Dendritic cell treated with granulocyte-macrophage colony-stimulating factor and Interleukin-4, amounts not matched to agents 40 ng/mL and 50 ng/mL, for 4 days (primary cell): ENCODE measurements around the gene NDUFB6.
"Not testable (repeated sequence)": the region's sequence is repeated elsewhere in the genome, so short reads cannot be mapped to it uniquely, and the experiment has no call there.

Experiments used
- H3K27ac Mint-ChIP-seq: one replicate; pipeline ENCODE4 v1.8.0; 2022; ENCODE audit warnings: mild to moderate bottlenecking, mixed read lengths
- H3K27me3 Mint-ChIP-seq: one replicate; pipeline ENCODE4 v1.8.0; 2022; ENCODE audit warnings: mild to moderate bottlenecking, mixed read lengths
- H3K36me3 Mint-ChIP-seq: one replicate; pipeline ENCODE4 v1.8.0; 2022; ENCODE audit warnings: low read depth, mixed read lengths
- H3K4me1 Mint-ChIP-seq: one replicate; pipeline ENCODE4 v1.8.0; 2022; ENCODE audit warnings: low read depth, mixed read lengths
- H3K4me3 Mint-ChIP-seq: one replicate; pipeline ENCODE4 v1.8.0; 2022; ENCODE audit warnings: mild to moderate bottlenecking, moderate library complexity, mixed read lengths
- H3K9me3 Mint-ChIP-seq: one replicate; pipeline ENCODE4 v1.8.0; 2022; ENCODE audit warnings: mixed read lengths
- intact Hi-C: fragments of 100-400 bp; cut with micrococcal nuclease; formaldehyde crosslinking; loops from one replicate; pipeline ENCODE4 v1.15.0; 2022

Gene NDUFB6

DNA sequence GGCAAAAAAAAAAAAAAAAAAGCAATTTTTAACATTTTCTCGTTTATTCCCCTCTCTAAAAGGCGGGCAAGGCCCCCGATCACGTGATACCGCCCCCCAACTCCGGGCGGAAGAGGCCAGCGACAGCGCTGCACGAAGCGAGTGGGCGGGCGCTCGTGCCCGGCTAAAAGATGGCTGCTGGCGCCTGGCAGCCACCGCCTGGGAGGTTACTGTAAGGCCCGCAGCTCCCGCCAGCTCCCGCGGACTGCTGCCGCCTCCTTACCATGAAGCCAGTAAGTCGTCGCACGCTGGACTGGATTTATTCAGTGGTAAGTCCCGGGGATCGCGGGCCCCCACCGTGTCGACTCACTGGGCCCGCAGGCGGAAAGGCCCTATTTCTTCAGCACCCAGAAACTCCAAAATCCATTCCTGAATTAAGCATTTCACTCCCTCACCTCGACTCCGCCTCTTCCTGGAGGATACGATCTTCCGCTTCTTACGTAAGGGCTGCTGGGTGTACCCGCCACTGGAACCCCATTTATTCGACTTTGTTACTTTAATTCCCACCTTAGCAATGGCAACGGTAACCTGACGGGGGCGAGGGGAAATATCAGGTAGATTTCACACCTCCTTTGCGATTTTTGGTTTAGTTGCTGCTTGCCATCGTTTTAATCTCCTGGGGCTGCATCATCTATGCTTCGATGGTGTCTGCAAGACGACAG, 20.6 kb downstream of the NDUFB6 start, which contains the start of the genes SMIM27 and TOPORS:
Gene SMIM27, plus strand, starts transcription at position 156 of the 701 bp plus-strand sequence. Its CDS starts 108 bp downstream, at position 264.
Gene TOPORS, minus strand, starts transcription at position 415 of the 701 bp plus-strand sequence. Its CDS starts 150 bp downstream, at position 265.
- Mint-ChIP-seq H3K4me3 (peak within 1 kb of the TSS; percentile 83), H3K4me1 (peaks cover 42% of the 10 kb centered on the region), H3K36me3 (peaks cover 54% of the 10 kb centered on the region), H3K9me3 (no peaks in the 10 kb centered on the region), H3K27ac (peak within 1 kb of the TSS; percentile 94), H3K27me3 (no peaks in the 10 kb centered on the region)
- intact Hi-C loops: loop anchor here (1.0 kb wide), 2 partner anchors 20 to 168 kb away; partner anchors contain the start of gene ACO1

DNA sequence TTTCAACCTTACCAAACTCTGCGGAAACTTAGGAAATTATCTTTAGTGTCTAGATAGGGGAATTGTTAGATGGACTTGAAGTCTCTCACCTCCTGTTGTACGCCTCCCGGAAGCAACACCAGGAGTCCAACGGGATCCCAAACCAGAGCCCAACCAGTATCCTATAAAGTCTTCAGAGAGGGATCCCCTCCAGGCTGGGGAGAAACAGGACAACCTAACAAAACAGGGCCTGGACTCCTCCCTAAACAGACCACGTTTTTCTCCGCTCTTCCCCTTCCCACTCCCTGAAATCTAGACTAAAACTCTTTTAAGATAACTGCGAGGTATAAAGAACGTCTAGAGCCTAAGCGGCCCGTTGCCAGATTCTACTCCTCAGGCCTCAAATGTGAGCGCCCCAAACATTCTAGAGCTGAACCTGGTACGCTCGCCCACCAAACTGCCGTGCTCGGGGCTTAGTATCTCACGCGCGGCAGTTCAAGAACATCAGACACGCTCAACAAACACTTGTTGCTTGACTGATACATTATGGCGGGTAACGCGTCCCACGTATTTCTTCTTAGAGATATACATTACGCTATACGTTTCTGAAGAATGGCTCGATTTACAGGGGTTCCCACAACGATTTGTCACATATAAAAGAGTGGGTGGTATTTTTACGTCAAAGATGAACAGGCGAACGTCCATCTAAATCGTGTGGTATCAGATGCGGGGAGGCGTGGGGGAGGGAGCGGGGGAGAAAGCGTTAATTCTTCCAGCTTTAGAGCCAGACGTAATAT, 21.5 kb downstream of the NDUFB6 start:
- Mint-ChIP-seq H3K9me3 (no peaks in the 10 kb centered on the region), H3K4me1 (peaks cover 38% of the 10 kb centered on the region), H3K4me3 (peak overlapping the region; percentile 83)

DNA sequence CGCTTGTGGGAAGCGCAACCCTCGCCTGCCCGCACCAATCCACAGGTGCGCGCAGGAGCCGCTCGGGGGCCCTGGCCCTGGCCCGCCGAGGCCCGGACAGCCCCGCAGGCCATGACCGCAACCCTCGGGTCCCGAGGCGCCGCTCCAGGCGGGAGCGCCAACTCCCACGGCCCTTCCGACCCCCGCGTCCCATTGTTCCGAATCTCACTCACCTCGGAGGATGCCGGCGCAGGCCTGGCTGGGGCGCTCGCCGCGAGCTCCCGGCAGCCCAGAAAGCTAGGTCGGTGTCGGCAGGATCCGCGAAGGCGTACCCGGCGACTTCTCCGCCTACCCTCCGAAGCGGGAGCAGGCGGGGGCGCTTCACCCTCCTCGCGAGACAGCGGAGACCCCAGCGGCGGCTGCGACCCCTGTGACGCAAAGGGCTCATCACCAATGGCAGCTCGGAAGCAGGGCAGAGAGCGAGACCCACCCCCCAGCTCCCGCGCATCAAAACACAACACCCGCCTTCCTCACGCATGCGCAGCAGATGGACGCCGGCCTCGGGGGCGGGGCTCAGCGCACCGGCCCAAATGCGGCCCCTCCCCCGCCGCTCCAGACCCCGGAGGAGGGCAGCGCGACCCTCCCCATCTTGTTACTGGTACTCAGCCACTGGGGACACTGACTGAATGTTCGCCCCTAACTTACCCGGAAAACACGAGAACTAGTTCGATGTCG, 22.2 kb downstream of the NDUFB6 start:
- intact Hi-C loops: loop anchor here (1.0 kb wide), 1 partner anchor 24 kb away; the partner anchor contains the start of gene RIGI
- H3K27ac Mint-ChIP-seq: peak overlapping the region; percentile 94
- H3K4me3 Mint-ChIP-seq: peak overlapping the region; percentile 83
- H3K27me3 Mint-ChIP-seq: no peaks in the 10 kb centered on the region
- H3K36me3 Mint-ChIP-seq: peaks cover 61% of the 10 kb centered on the region
- peaks cover 31% of the 10 kb centered on the region for H3K4me1 Mint-ChIP-seq
- H3K9me3 Mint-ChIP-seq: no peaks in the 10 kb centered on the region

More for the DNA sequence above, 21.5 kb downstream of the NDUFB6 start:
- intact Hi-C loops: loop anchor here (1.0 kb wide), 2 partner anchors 21 to 167 kb away; partner anchors contain the start of gene ACO1
- H3K36me3 Mint-ChIP-seq: peaks cover 61% of the 10 kb centered on the region
- H3K27me3 Mint-ChIP-seq: no peaks in the 10 kb centered on the region
- peak overlapping the region; percentile 94 for H3K27ac Mint-ChIP-seq

DNA sequence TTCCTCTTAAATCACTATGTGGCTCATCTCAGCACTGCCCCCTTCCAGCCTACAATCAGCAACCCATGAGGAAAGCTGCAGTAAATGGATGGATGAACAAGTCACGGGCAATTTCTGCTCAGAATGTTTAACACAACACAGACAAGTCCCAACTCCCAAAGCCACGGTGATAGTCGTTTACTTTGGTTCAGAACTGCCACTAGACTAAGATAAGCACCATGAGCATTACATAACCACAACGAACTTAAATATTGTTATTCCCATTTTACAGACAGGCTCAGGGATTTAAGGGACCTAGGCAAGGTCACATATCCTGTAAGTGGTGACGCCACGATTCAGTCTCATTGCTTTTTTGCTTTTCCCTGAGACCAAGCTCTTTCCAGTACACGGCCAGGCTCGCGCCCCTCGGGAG, 22.8 kb downstream of the NDUFB6 start:
- H3K9me3 Mint-ChIP-seq: no peaks in the 10 kb centered on the region
- H3K4me1 Mint-ChIP-seq: peaks cover 30% of the 10 kb centered on the region
- no peaks in the 10 kb centered on the region for H3K27me3 Mint-ChIP-seq
- peak overlapping the region; percentile 94 for H3K27ac Mint-ChIP-seq
- H3K4me3 Mint-ChIP-seq: peak overlapping the region; percentile 83
- H3K36me3 Mint-ChIP-seq: peaks cover 61% of the 10 kb centered on the region
- intact Hi-C loops: loop anchor here (1.0 kb wide), 1 partner anchor 24 kb away; the partner anchor contains the start of gene RIGI

DNA sequence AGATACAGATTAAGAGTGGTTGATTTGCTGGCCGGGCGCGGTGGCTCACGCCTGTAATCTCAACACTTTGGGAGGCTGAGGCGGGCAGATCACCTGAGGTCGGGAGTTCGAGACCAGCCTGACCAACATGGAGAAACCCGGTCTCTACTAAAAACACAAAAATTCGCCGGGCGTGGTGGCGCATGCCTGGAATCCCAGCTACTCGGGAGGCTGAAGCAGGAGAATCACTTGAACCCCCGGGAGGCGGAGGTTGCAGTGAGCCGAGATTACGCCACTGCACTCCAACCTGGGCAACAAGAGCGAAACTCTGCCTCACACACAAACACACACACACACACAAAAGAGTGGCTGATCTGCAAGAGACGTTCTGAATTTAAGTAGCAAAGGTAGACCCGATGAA, 24.7 kb downstream of the NDUFB6 start:
- H3K27ac Mint-ChIP-seq, H3K27me3 Mint-ChIP-seq, H3K4me3 Mint-ChIP-seq, H3K9me3 Mint-ChIP-seq, intact Hi-C loops: not testable (repeated sequence)
- H3K36me3 Mint-ChIP-seq: peaks cover 70% of the 10 kb centered on the region
- H3K4me1 Mint-ChIP-seq: peaks cover 30% of the 10 kb centered on the region

DNA sequence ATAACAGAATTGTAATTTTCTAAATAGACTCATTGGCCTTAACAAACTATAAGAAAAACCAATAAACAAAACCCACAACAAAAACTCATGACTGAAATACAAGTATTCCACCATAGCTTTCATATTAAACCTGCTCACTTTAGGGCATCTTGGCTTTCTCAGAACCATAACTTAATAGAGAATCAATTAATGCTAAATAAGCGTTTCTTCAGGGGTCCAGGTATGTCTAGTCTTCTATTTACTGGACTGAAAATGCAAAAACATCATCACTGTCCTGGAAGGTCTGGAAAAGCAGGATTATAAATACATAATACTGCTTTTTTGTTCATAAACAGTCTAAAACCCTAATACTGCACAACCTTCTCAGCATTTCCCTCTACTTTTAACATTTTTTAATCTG, 27.1 kb downstream of the NDUFB6 start:
- no peak overlapping the region for H3K4me3 Mint-ChIP-seq
- H3K27me3 Mint-ChIP-seq: no peaks in the 10 kb centered on the region
- H3K36me3 Mint-ChIP-seq: peaks cover 69% of the 10 kb centered on the region
- no peak overlapping the region for H3K27ac Mint-ChIP-seq
- H3K9me3 Mint-ChIP-seq: no peaks in the 10 kb centered on the region
- H3K4me1 Mint-ChIP-seq: peaks cover 25% of the 10 kb centered on the region
- intact Hi-C loops: no loop called here

DNA sequence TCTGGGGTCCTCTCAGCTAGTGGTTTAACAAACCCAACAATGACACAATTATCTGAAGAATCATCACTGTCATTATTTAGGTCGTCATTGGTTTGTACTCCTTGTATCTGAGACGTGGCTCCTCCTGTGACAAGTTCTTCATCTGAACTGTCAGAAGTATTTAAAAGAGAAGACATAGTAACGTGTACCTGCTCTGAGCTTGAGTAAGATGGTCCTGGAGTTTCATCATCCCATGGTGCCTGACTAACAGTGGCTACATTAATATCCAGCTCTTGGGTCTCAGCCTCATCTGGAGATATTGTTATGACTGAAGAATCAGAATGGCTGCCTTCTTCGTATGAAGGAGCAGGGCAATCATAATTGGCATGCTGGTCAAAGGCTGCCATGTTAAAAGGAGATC, 29.9 kb downstream of the NDUFB6 start:
- Mint-ChIP-seq H3K27ac (no peak overlapping the region), H3K9me3 (no peaks in the 10 kb centered on the region)
- intact Hi-C loops: no loop called here

DNA sequence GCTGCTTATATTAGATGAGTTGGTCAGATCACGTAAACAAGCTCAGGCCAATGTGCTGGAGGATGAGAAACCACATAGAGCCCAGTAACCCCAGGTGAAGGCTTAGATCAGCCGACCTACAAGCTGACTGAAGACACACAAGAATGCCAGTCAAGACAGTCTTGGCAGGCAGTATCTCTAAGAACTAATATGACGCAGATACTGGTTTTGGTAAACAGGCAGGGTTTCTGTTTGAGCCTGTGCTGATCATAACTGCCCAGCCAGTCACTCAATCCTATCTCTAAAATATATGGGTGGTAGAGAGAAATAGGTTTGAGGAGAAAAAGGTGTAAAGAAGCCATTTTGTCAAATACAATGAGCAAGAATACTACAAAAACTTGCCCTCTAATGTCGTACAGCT, 39.1 kb downstream of the NDUFB6 start:
- H3K9me3 Mint-ChIP-seq: no peaks in the 10 kb centered on the region
- H3K4me3 Mint-ChIP-seq: no peak overlapping the region
- H3K27me3 Mint-ChIP-seq: no peaks in the 10 kb centered on the region
- peaks cover 35% of the 10 kb centered on the region for H3K36me3 Mint-ChIP-seq
- H3K4me1 Mint-ChIP-seq: no peaks in the 10 kb centered on the region
- intact Hi-C loops: no loop called here
- H3K27ac Mint-ChIP-seq: no peak overlapping the region

More for the DNA sequence above, 29.9 kb downstream of the NDUFB6 start:
- Mint-ChIP-seq H3K27me3 (no peaks in the 10 kb centered on the region), H3K4me1 (no peaks in the 10 kb centered on the region), H3K36me3 (peaks cover 55% of the 10 kb centered on the region), H3K4me3 (no peak overlapping the region)

DNA sequence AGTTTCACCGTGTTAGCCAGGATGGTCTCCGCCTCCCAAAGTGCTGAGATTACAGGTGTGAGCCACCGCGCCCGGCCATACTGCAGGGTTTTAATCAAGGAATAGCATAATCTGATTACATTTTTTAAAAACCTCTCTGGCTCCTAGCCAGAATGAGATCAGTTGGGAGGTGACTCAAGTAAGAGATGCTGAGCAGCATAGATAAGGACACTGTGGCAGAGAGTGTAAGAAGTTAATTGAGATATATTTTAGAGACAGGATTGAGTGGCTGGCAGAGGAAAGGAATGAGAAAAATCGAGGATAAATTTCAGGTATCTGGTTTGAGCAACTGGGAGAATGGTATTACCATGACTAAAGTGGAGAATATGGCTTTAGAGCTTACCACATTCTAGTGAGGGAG, 39.6 kb downstream of the NDUFB6 start:
- Mint-ChIP-seq H3K36me3 (peaks cover 37% of the 10 kb centered on the region), H3K27ac (no peak overlapping the region), H3K4me1 (no peaks in the 10 kb centered on the region), H3K4me3 (no peak overlapping the region), H3K9me3 (no peaks in the 10 kb centered on the region), H3K27me3 (no peaks in the 10 kb centered on the region)
- intact Hi-C loops: no loop called here

DNA sequence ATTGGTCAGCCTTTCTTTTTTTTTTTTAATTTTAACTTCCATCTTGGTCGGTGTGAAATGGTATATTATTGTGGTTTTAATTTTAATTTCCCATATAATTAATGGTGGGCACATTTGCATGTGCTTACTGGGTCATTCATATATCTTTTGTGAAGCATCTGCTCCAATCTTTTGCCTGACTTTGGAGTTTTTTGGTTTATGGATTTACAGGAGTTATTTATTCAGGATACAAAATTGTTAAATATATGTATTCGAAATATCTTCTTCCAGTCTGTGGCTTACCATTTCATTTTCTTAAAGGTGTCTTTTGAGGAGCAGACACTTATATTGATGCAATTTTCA, 46.3 kb downstream of the NDUFB6 start:
- H3K27me3 Mint-ChIP-seq: no peaks in the 10 kb centered on the region
- peaks cover 25% of the 10 kb centered on the region for H3K36me3 Mint-ChIP-seq
- peaks cover 25% of the 10 kb centered on the region for H3K4me1 Mint-ChIP-seq
- H3K9me3 Mint-ChIP-seq: no peaks in the 10 kb centered on the region
- H3K27ac Mint-ChIP-seq: peak overlapping the region; percentile 90
- peak overlapping the region; percentile 78 for H3K4me3 Mint-ChIP-seq
- intact Hi-C loops: loop anchor here (1.0 to 5.0 kb wide), 3 partner anchors 24 to 142 kb away; partner anchors contain the start of genes ACO1 and NDUFB6

DNA sequence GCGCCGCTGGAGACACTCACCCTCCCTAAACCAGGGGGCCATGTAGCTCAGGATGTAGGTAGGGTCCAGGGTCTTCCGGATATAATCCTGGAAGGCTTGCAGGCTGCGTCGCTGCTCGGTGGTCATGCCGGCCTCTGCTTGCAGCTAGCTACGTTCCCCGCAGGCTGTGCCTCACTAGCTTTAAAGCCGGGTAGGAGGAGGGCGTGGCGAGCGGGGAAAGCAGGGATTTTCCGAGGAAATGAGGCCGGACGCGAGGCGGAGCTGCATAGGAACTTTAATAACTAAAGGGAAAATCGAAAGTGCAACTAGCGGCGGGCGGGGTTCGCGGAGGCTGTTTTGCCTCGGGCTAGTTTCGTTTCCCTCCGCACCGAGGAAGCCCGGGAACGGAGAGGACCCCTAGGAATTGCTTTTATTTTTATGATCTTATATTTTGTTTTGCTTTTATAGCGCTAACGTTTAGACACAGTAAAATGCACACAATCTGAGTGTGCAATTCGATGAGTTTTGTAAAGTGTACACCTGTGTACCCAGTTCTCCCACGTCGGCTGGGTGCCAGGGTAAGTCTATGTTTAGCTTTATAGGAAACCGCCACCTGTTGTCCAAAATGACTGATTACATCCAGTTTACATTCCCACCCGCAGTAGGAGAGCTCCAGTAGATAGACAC, 46.8 kb downstream of the NDUFB6 start, which contains the start of gene RIGI:
Gene RIGI, minus strand, starts transcription at position 156 of the 666 bp plus-strand sequence. Its CDS starts 30 bp downstream, at position 126.
- H3K4me3 Mint-ChIP-seq: peak within 1 kb of the TSS; percentile 78
- no peaks in the 10 kb centered on the region for H3K27me3 Mint-ChIP-seq
- H3K27ac Mint-ChIP-seq: peak within 1 kb of the TSS; percentile 90
- intact Hi-C loops: loop anchor here (1.0 to 5.0 kb wide), 3 partner anchors 24 to 142 kb away; partner anchors contain the start of genes ACO1 and NDUFB6
- H3K36me3 Mint-ChIP-seq: peaks cover 25% of the 10 kb centered on the region
- H3K4me1 Mint-ChIP-seq: peaks cover 25% of the 10 kb centered on the region
- no peaks in the 10 kb centered on the region for H3K9me3 Mint-ChIP-seq

DNA sequence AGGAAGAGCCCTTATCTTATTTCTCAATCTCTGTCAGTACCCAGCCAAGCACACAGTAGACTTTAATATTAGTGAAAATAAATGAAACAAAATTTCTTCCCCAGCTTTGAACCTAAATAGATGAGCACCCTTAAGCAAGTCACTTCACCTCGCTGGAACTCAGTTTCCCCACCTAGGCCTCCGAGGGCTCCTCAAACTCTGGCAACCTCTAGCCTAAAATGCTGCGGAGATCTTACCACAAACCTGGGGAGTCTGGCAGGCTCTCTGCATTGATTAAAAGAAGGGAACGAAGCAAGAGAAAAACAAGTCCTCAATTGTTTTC, 47.3 kb downstream of the NDUFB6 start:
- Mint-ChIP-seq H3K4me1 (peaks cover 25% of the 10 kb centered on the region), H3K4me3 (peak overlapping the region; percentile 78)
- intact Hi-C loops: loop anchor here (1.0 to 5.0 kb wide), 3 partner anchors 25 to 141 kb away; partner anchors contain the start of genes ACO1 and NDUFB6

More for the DNA sequence above, 47.3 kb downstream of the NDUFB6 start:
- H3K36me3 Mint-ChIP-seq: peaks cover 25% of the 10 kb centered on the region
- H3K27ac Mint-ChIP-seq: peak overlapping the region; percentile 90
- no peaks in the 10 kb centered on the region for H3K27me3 Mint-ChIP-seq
- H3K9me3 Mint-ChIP-seq: no peaks in the 10 kb centered on the region
